Spleen (tissue), 11 donors: Measurements from ENCODE around the gene CACNA1C. TPM values are rescaled to one million over a fixed set of nuclear protein-coding genes. Genes with fewer than 3 reads are reported as not detected.

Experiments
- DNase-seq: peaks from one replicate; pipeline ENCODE4 v3.0.0-alpha.2; 2020
- H3K27ac ChIP-seq, 8 donors: fragments of 200-600 bp; sonication (generic) in 7 of 8; 1 replicate in 4 of 8; 2 replicates in 4 of 8; pipeline versions ENCODE4 v1.5.0 to v1.8.0; 2016 to 2021; ENCODE audit warnings: inconsistent platforms in 4 of 8, mild to moderate bottlenecking in 4 of 8, moderate library complexity in 1 of 8
- H3K27me3 ChIP-seq, 7 donors: fragments of 200-600 bp; sonication (generic) in 6 of 7; replicated peaks in 1 of 7; 1 replicate in 4 of 7; 2 replicates in 3 of 7; pipeline versions ENCODE4 v1.5.0 to v1.8.0; 2016 to 2021; ENCODE audit warnings: inconsistent platforms in 3 of 7, mild to moderate bottlenecking in 1 of 7
- H3K36me3 ChIP-seq, 6 donors: fragments of 200-600 bp; sonication (generic) in 5 of 6; 1 replicate in 4 of 6; 2 replicates in 2 of 6; pipeline versions ENCODE4 v1.5.0 to v1.8.0; 2016 to 2021; ENCODE audit warnings: inconsistent platforms in 2 of 6
- H3K4me1 ChIP-seq, 6 donors: fragments of 200-600 bp; sonication (generic) in 5 of 6; 1 replicate in 3 of 6; 2 replicates in 3 of 6; pipeline versions ENCODE4 v1.5.0 to v1.8.0; 2016 to 2021; ENCODE audit warnings: inconsistent platforms in 3 of 6
- H3K4me3 ChIP-seq, 8 donors: fragments of 200-600 bp; sonication (generic) in 7 of 8; 1 replicate in 4 of 8; 2 replicates in 4 of 8; pipeline versions ENCODE4 v1.5.0 to v1.8.0; 2016 to 2021; ENCODE audit warnings: inconsistent platforms in 4 of 8, mild to moderate bottlenecking in 4 of 8, moderate library complexity in 2 of 8
- H3K9me3 ChIP-seq, 8 donors: fragments of 200-600 bp; sonication (generic) in 7 of 8; 1 replicate in 4 of 8; 2 replicates in 4 of 8; pipeline versions ENCODE4 v1.5.0 to v1.8.0; 2016 to 2021; ENCODE audit warnings: inconsistent platforms in 4 of 8
- POLR2A ChIP-seq, 3 donors: fragments of 450-650 bp; IDR thresholded peaks; one replicate each; pipeline ENCODE4 v1.5.1; 2017; ENCODE audit warnings: antibody characterized with exemption in 3 of 3, mild to moderate bottlenecking in 1 of 3
- POLR2AphosphoS5 ChIP-seq, 3 donors: sonication (generic); formaldehyde crosslinking; IDR thresholded peaks; one replicate each; pipeline ENCODE4 v1.5.1; 2017; ENCODE audit warnings: antibody characterized with exemption in 3 of 3
- WGBS, 5 donors: extraction: QIAGEN DNeasy Blood & Tissue Kit in 3 of 5; methylation state at CpG; one replicate each; pipeline versions ENCODE4 v1.1.5 to v1.1.7; 2013 to 2018; 5-methylcytosine and 5-hydroxymethylcytosine counted together
- intact Hi-C: fragments of 100-400 bp; cut with DNase I; formaldehyde crosslinking; loops from one replicate; pipeline ENCODE4 v1.15.0; 2023; ENCODE audit warnings: low total_unique reads
- polyA plus RNA-seq, 3 donors: library from polyadenylated mRNA; stranded (reverse); fragments of 200-250 nt; gene quantifications; one replicate each; pipeline ENCODE4 v1.2.1, GENCODE V29; 2013
- total RNA-seq, 7 donors: library from RNA; depleted of rRNA in 3 of 7; stranded (reverse); fragments of >200 nt in 3 of 7; fragmentation: NEBNext Ultra II Directional in 4 of 7; extraction: Animal tissue kit (Norgen Biotek cat#: 25700) in 4 of 7; gene quantifications; one replicate each; pipeline versions ENCODE4 v1.1.0 to v1.2.1, GENCODE V29; 2016 to 2021
- TF ChIP-seq, protein P1 (sequence below), 11 experiments: fragments of 200-600 bp in 7 of 11; fragments of 450-650 bp in 4 of 11; sonication (generic) in 4 of 11; IDR thresholded peaks in 8 of 11; conservative IDR thresholded peaks in 3 of 11; 1 replicate in 7 of 11; 2 replicates in 4 of 11; pipeline versions ENCODE4 v1.4.0 to v1.8.0; 2016 to 2021; ENCODE audit warnings: antibody characterized with exemption in 11 of 11, inconsistent platforms in 4 of 11, mild to moderate bottlenecking in 1 of 11
- donor health status: healthy with polysubstance abuse.
- donor health status: DM: no; HTN: no; CAD: no; lungs with moderate emphysema.
- donor health status: DM: no; HTN: no; CAD: no.
- donor health status: Bipolar disorder and iron deficiency.
- donor health status: healthy.
- donor health status: DM: no; HTN: no; CAD: no.
- donor health status: DM: yes; HTN: yes; CAD: no.

CACNA1C gene
- total and polyA plus RNA-seq, 10 donors = 0.67 to 27.6 (median 18.4) TPM

GRCh38 chr12:2405039-2405438 lies 352.3 kb downstream of the CACNA1C start:
- WGBS, 5 donors = 82 to 92% (median 85%) methylated on average over 9 of the region's 9 CpGs
- intact Hi-C loops = no loop called here
- no peak for DNase-seq

GRCh38 chr12:2406903-2407302 lies 354.1 kb downstream of the CACNA1C start:
- TF ChIP-seq, protein P1, sequence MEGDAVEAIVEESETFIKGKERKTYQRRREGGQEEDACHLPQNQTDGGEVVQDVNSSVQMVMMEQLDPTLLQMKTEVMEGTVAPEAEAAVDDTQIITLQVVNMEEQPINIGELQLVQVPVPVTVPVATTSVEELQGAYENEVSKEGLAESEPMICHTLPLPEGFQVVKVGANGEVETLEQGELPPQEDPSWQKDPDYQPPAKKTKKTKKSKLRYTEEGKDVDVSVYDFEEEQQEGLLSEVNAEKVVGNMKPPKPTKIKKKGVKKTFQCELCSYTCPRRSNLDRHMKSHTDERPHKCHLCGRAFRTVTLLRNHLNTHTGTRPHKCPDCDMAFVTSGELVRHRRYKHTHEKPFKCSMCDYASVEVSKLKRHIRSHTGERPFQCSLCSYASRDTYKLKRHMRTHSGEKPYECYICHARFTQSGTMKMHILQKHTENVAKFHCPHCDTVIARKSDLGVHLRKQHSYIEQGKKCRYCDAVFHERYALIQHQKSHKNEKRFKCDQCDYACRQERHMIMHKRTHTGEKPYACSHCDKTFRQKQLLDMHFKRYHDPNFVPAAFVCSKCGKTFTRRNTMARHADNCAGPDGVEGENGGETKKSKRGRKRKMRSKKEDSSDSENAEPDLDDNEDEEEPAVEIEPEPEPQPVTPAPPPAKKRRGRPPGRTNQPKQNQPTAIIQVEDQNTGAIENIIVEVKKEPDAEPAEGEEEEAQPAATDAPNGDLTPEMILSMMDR (IDR thresholded peaks at IDR 0.05 in 8 of 11, conservative IDR thresholded peaks at IDR 0.05 in 3 of 11) = no peak
- no peak for TF ChIP-seq POLR2AphosphoS5 (IDR thresholded peaks at IDR 0.05)
- TF ChIP-seq POLR2A (IDR thresholded peaks at IDR 0.05) = no peak
- Histone ChIP-seq H3K27me3 (no peaks in the 10 kb centered on the region), H3K27ac (no peak overlapping the region), H3K36me3 (no peaks in the 10 kb centered on the region), H3K4me1 (no peaks in the 10 kb centered on the region), H3K9me3 (no peaks in the 10 kb centered on the region), H3K4me3 (no peak overlapping the region)
- intact Hi-C loops = no loop called here
- WGBS, 5 donors = 86 to 96% (median 94%) methylated on average over 9 to 10 of the region's 10 CpGs
- DNase-seq = no peak

More at GRCh38 chr12:2405039-2405438, 352.3 kb downstream of the CACNA1C start:
- no peak overlapping the region for H3K4me3 ChIP-seq
- no peaks in the 10 kb centered on the region for H3K4me1 ChIP-seq
- no peaks in the 10 kb centered on the region for H3K9me3 ChIP-seq
- H3K27ac ChIP-seq = no peak overlapping the region
- TF ChIP-seq POLR2AphosphoS5 (IDR thresholded peaks at IDR 0.05) (no peak), POLR2A (IDR thresholded peaks at IDR 0.05) (no peak)
- TF ChIP-seq, protein P1 (IDR thresholded peaks at IDR 0.05 in 8 of 11, conservative IDR thresholded peaks at IDR 0.05 in 3 of 11) = no peak
- no peaks in the 10 kb centered on the region for H3K27me3 ChIP-seq
- no peaks in the 10 kb centered on the region for H3K36me3 ChIP-seq

- intact Hi-C loops = no loop called here
- no peaks in the 10 kb centered on the region for H3K9me3 ChIP-seq
- no peak for DNase-seq
- H3K4me1 ChIP-seq = no peaks in the 10 kb centered on the region
- no peak for TF ChIP-seq POLR2AphosphoS5 (IDR thresholded peaks at IDR 0.05)
- no peak for TF ChIP-seq POLR2A (IDR thresholded peaks at IDR 0.05)
- TF ChIP-seq, protein P1 (IDR thresholded peaks at IDR 0.05 in 8 of 11, conservative IDR thresholded peaks at IDR 0.05 in 3 of 11) = no peak
- H3K27me3 ChIP-seq = no peaks in the 10 kb centered on the region
- no peak overlapping the region for H3K27ac ChIP-seq
- no peak overlapping the region for H3K4me3 ChIP-seq
- WGBS, 5 donors = 52 to 68% (median 56%) methylated on average over 3 of the region's 3 CpGs
- no peaks in the 10 kb centered on the region for H3K36me3 ChIP-seq
Measured at GRCh38 chr12:2408262-2408661, 355.5 kb downstream of the CACNA1C start.

DNA sequence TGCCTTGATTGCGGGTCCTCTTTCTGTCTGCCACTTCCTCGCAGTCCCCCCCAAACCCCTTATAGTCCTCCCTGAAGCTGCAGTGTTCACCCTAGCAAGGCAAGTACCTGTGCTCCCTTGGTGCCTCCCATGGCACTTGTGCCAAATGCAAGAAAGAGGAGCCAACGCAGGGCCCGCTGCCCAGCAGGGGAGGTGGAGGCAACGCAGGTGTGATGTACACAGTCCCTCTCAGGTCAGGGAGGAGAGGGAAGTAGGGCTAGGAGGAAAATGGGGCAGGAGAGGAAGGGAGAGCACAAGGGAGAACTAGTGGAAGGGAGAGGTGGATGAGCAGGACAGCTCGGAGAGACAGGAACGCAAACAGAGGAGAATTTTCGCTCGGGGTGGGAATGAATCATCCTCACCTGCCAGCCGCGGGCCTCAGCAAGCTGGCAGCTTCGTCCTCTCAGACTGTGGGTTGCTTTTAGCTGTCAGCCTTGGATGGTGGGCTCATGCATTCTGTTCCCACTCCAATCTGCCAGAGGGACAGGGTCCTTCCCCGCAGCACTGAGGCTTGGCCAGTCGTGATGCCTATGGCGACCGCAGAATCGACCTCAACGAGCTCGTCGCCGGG lies 357.0 kb downstream of the CACNA1C start:
- TF ChIP-seq, protein P1 (IDR thresholded peaks at IDR 0.05 in 8 of 11, conservative IDR thresholded peaks at IDR 0.05 in 3 of 11) = no peak
- TF ChIP-seq POLR2A (IDR thresholded peaks at IDR 0.05) (no peak), POLR2AphosphoS5 (IDR thresholded peaks at IDR 0.05) (no peak)
- no peak for DNase-seq

More for the DNA sequence above, 357.0 kb downstream of the CACNA1C start:
- H3K9me3 ChIP-seq = no peaks in the 10 kb centered on the region
- WGBS, 5 donors = 91 to 96% (median 95%) methylated on average over 16 to 21 of the region's 21 CpGs
- H3K36me3 ChIP-seq = no peaks in the 10 kb centered on the region
- H3K27me3 ChIP-seq = no peaks in the 10 kb centered on the region
- no peaks in the 10 kb centered on the region for H3K4me1 ChIP-seq
- intact Hi-C loops = no loop called here
- no peak overlapping the region for H3K27ac ChIP-seq
- no peak overlapping the region for H3K4me3 ChIP-seq
